GM23338 (cell line): ENCODE data around the gene RGS7. TPM values are rescaled to one million over a fixed set of nuclear protein-coding genes. Genes with fewer than 3 reads are reported as not detected.
A peak's percentile ranks its signal among the peaks of the same experiment; 100 is the strongest.

Experiments
- ATAC-seq: fragments of 200-7000 bp; cut with Tn5 transposase; 3 replicates; pipeline ENCODE4 v1.9.1; 2020
- DNase-seq: peaks from one replicate; pipeline ENCODE4 v3.0.0-alpha.2; 2015; ENCODE audit warnings: low spot score
- H2AFZ ChIP-seq: fragments of 200-600 bp; sonication (generic); 2 replicates; pipeline ENCODE4 v1.8.0; 2016; ENCODE audit warnings: antibody characterized with exemption, mild to moderate bottlenecking, moderate library complexity
- H3F3A ChIP-seq: fragments of 200-600 bp; sonication (generic); replicated peaks from 2 replicates; pipeline ENCODE4 v1.8.0; 2017; ENCODE audit warnings: antibody characterized with exemption, mixed run types, low read depth
- H3K27ac ChIP-seq: fragments of 200-600 bp; sonication (generic); 2 replicates; pipeline ENCODE4 v1.6.1; 2016; ENCODE audit warnings: low read depth
- H3K27me3 ChIP-seq: fragments of 200-600 bp; sonication (generic); 2 replicates; pipeline ENCODE4 v1.8.0; 2016; ENCODE audit warnings: mild to moderate bottlenecking, mixed run types, moderate library complexity; ENCODE audit not compliant: insufficient read depth
- H3K36me3 ChIP-seq: fragments of 200-600 bp; sonication (generic); 2 replicates; pipeline ENCODE4 v1.8.0; 2016; ENCODE audit warnings: mild to moderate bottlenecking; ENCODE audit not compliant: insufficient read depth
- H3K4me1 ChIP-seq: fragments of 200-600 bp; sonication (generic); 2 replicates; pipeline ENCODE4 v1.8.0; 2016; ENCODE audit warnings: mild to moderate bottlenecking, moderate library complexity; ENCODE audit not compliant: insufficient read depth
- H3K4me2 ChIP-seq: fragments of 200-600 bp; sonication (generic); 2 replicates; pipeline ENCODE4 v1.7.1; 2017; ENCODE audit warnings: mixed run types
- H3K4me3 ChIP-seq: fragments of 200-600 bp; sonication (generic); 2 replicates; pipeline ENCODE4 v1.6.1; 2016; ENCODE audit warnings: mixed run types
- H3K79me2 ChIP-seq: fragments of 200-600 bp; sonication (generic); replicated peaks from 2 replicates; pipeline ENCODE4 v1.8.0; 2017; ENCODE audit warnings: mild to moderate bottlenecking; ENCODE audit not compliant: insufficient read depth
- H3K9me2 ChIP-seq: fragments of 200-600 bp; sonication (generic); 2 replicates; pipeline ENCODE4 v1.8.0; 2017; ENCODE audit not compliant: insufficient read depth
- H4K20me1 ChIP-seq: fragments of 200-600 bp; sonication (generic); replicated peaks from 2 replicates; pipeline ENCODE4 v1.8.0; 2017; ENCODE audit warnings: mild to moderate bottlenecking; ENCODE audit not compliant: insufficient read depth
- H3K27ac Mint-ChIP-seq: 2 replicates; pipeline ENCODE4 v1.8.0; 2020; ENCODE audit warnings: inconsistent platforms, mild to moderate bottlenecking, moderate library complexity, mixed read lengths
- H3K27me3 Mint-ChIP-seq: 3 replicates; pipeline ENCODE4 v1.8.0; 2022; ENCODE audit warnings: low read depth, mild to moderate bottlenecking, moderate library complexity, mixed read lengths, inconsistent platforms; ENCODE audit not compliant: insufficient read depth, poor library complexity
- H3K36me3 Mint-ChIP-seq: 3 replicates; pipeline ENCODE4 v1.8.0; 2021; ENCODE audit warnings: low read depth, mild to moderate bottlenecking, inconsistent platforms, moderate library complexity, mixed read lengths
- H3K4me1 Mint-ChIP-seq: 3 replicates; pipeline ENCODE4 v1.8.0; 2020; ENCODE audit warnings: mild to moderate bottlenecking, inconsistent platforms, mixed read lengths
- H3K4me3 Mint-ChIP-seq: 3 replicates; pipeline ENCODE4 v1.8.0; 2021; ENCODE audit warnings: moderate library complexity, mild to moderate bottlenecking, inconsistent platforms, mixed read lengths
- H3K9me3 Mint-ChIP-seq: 3 replicates; pipeline ENCODE4 v1.8.0; 2020; ENCODE audit warnings: moderate library complexity, mild to moderate bottlenecking, inconsistent platforms, mixed read lengths
- NANOG ChIP-seq: IDR thresholded peaks from 2 replicates; pipeline ENCODE4 v1.6.1; 2016; ENCODE audit warnings: antibody characterized with exemption, borderline replicate concordance
- POLR2AphosphoS5 ChIP-seq: IDR thresholded peaks from 2 replicates; pipeline ENCODE4 v1.6.1; 2016; ENCODE audit warnings: antibody characterized with exemption, low read depth
- polyA plus RNA-seq: library from polyadenylated mRNA; unstranded; fragments of >200 nt; fragmentation: Nextera tagmentation; extraction: Ambion mirVana; gene quantifications from 2 replicates; pipeline ENCODE4 v1.2.1, GENCODE V29; 2016
- total RNA-seq: library from RNA; depleted of rRNA; stranded (reverse); fragments of >200 nt; shearing (Covaris generic); gene quantifications from 2 replicates; pipeline ENCODE4 v1.2.3, GENCODE V29; 2014
- TF ChIP-seq, protein P1 (sequence below): IDR thresholded peaks from one replicate; pipeline ENCODE4 v1.6.1; 2018; ENCODE audit warnings: antibody characterized with exemption; ENCODE audit not compliant: unreplicated experiment
- TF ChIP-seq, protein P2 (sequence below): fragments of 250-450 bp; sonication (Bioruptor Pico); IDR thresholded peaks from 2 replicates; pipeline ENCODE4 v1.5.0; 2020; ENCODE audit warnings: mild to moderate bottlenecking, moderate library complexity

RGS7 gene
- total and polyA plus RNA-seq, 2 experiments from 2014 or later = 2.0 to 2.2 TPM

DNA sequence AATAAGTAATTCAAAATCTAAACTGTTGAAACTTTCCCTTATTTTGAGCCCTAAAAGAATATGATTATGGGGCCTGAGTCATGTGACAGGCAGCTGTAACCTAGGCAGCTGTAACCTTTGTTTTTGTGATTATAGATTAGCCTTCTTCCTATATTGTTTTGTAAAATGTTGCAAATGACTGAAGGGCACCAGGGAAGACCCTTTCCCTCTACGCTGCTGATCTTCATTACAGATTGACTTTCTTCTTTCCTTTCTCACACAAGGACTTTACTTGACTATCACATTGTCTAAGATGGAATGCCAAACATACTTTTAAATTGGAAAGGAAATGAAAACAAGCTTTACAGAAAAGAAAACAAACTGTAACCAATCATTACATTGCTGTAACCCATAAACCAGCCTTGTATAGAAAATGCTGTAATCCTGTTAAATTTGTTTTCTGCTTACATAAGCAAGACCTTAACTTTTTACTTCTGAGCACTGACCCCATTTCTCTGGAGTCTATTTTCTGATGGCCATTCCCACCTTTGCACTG is 242.2 kb downstream of the RGS7 start:
- peak; percentile 58; the same call in 2 of the 3 replicates for ATAC-seq
- Histone ChIP-seq H3K79me2 (no peaks in the 10 kb centered on the region), H3K27ac (peak overlapping the region; percentile 68), H4K20me1 (no peaks in the 10 kb centered on the region), H3K4me1 (peaks cover 34% of the 10 kb centered on the region), H3K4me3 (no peak overlapping the region), H3K36me3 (no peaks in the 10 kb centered on the region), H3K4me2 (peak overlapping the region; percentile 1), H2AFZ (no peak overlapping the region), H3F3A (no peaks in the 10 kb centered on the region; the same call in 1 of the 2 replicates), H3K9me2 (no peaks in the 10 kb centered on the region; the same call in 1 of the 2 replicates), H3K27me3 (no peaks in the 10 kb centered on the region)
- Mint-ChIP-seq H3K4me3 (no peak overlapping the region), H3K9me3 (no peaks in the 10 kb centered on the region; the same call in 2 of the 3 replicates), H3K27me3 (no peaks in the 10 kb centered on the region), H3K36me3 (peaks cover 5% of the 10 kb centered on the region; the same call in 2 of the 3 replicates), H3K4me1 (peaks cover 29% of the 10 kb centered on the region), H3K27ac (peak overlapping the region; percentile 85; the same call in 1 of the 2 replicates)
- no peak for DNase-seq
- TF ChIP-seq NANOG = no peak; the same call in 1 of the 2 replicates
- TF ChIP-seq, protein P1, sequence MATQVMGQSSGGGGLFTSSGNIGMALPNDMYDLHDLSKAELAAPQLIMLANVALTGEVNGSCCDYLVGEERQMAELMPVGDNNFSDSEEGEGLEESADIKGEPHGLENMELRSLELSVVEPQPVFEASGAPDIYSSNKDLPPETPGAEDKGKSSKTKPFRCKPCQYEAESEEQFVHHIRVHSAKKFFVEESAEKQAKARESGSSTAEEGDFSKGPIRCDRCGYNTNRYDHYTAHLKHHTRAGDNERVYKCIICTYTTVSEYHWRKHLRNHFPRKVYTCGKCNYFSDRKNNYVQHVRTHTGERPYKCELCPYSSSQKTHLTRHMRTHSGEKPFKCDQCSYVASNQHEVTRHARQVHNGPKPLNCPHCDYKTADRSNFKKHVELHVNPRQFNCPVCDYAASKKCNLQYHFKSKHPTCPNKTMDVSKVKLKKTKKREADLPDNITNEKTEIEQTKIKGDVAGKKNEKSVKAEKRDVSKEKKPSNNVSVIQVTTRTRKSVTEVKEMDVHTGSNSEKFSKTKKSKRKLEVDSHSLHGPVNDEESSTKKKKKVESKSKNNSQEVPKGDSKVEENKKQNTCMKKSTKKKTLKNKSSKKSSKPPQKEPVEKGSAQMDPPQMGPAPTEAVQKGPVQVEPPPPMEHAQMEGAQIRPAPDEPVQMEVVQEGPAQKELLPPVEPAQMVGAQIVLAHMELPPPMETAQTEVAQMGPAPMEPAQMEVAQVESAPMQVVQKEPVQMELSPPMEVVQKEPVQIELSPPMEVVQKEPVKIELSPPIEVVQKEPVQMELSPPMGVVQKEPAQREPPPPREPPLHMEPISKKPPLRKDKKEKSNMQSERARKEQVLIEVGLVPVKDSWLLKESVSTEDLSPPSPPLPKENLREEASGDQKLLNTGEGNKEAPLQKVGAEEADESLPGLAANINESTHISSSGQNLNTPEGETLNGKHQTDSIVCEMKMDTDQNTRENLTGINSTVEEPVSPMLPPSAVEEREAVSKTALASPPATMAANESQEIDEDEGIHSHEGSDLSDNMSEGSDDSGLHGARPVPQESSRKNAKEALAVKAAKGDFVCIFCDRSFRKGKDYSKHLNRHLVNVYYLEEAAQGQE = no peak
- TF ChIP-seq POLR2AphosphoS5 = no peak
- TF ChIP-seq, protein P2, sequence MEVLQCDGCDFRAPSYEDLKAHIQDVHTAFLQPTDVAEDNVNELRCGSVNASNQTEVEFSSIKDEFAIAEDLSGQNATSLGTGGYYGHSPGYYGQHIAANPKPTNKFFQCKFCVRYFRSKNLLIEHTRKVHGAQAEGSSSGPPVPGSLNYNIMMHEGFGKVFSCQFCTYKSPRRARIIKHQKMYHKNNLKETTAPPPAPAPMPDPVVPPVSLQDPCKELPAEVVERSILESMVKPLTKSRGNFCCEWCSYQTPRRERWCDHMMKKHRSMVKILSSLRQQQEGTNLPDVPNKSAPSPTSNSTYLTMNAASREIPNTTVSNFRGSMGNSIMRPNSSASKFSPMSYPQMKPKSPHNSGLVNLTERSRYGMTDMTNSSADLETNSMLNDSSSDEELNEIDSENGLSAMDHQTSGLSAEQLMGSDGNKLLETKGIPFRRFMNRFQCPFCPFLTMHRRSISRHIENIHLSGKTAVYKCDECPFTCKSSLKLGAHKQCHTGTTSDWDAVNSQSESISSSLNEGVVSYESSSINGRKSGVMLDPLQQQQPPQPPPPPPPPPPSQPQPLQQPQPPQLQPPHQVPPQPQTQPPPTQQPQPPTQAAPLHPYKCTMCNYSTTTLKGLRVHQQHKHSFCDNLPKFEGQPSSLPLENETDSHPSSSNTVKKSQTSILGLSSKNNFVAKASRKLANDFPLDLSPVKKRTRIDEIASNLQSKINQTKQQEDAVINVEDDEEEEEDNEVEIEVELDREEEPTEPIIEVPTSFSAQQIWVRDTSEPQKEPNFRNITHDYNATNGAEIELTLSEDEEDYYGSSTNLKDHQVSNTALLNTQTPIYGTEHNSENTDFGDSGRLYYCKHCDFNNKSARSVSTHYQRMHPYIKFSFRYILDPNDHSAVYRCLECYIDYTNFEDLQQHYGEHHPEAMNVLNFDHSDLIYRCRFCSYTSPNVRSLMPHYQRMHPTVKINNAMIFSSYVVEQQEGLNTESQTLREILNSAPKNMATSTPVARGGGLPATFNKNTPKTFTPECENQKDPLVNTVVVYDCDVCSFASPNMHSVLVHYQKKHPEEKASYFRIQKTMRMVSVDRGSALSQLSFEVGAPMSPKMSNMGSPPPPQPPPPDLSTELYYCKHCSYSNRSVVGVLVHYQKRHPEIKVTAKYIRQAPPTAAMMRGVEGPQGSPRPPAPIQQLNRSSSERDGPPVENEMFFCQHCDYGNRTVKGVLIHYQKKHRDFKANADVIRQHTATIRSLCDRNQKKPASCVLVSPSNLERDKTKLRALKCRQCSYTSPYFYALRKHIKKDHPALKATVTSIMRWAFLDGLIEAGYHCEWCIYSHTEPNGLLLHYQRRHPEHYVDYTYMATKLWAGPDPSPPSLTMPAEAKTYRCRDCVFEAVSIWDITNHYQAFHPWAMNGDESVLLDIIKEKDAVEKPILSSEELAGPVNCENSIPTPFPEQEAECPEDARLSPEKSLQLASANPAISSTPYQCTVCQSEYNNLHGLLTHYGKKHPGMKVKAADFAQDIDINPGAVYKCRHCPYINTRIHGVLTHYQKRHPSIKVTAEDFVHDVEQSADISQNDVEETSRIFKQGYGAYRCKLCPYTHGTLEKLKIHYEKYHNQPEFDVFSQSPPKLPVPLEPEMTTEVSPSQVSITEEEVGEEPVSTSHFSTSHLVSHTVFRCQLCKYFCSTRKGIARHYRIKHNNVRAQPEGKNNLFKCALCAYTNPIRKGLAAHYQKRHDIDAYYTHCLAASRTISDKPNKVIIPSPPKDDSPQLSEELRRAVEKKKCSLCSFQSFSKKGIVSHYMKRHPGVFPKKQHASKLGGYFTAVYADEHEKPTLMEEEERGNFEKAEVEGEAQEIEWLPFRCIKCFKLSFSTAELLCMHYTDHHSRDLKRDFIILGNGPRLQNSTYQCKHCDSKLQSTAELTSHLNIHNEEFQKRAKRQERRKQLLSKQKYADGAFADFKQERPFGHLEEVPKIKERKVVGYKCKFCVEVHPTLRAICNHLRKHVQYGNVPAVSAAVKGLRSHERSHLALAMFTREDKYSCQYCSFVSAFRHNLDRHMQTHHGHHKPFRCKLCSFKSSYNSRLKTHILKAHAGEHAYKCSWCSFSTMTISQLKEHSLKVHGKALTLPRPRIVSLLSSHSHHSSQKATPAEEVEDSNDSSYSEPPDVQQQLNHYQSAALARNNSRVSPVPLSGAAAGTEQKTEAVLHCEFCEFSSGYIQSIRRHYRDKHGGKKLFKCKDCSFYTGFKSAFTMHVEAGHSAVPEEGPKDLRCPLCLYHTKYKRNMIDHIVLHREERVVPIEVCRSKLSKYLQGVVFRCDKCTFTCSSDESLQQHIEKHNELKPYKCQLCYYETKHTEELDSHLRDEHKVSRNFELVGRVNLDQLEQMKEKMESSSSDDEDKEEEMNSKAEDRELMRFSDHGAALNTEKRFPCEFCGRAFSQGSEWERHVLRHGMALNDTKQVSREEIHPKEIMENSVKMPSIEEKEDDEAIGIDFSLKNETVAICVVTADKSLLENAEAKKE (CRISPR knock-in tag) = no peak
